GM12801 (cell line): ENCODE measurements around the gene NOTCH1.

ENCODE experiments used
- TF ChIP-seq, protein P1 (sequence below): IDR thresholded peaks from one replicate; pipeline ENCODE4 v1.5.1; 2011; ENCODE audit warnings: control low read depth; ENCODE audit not compliant: insufficient read length; ENCODE audit errors: extremely low read depth

NOTCH1 gene

DNA sequence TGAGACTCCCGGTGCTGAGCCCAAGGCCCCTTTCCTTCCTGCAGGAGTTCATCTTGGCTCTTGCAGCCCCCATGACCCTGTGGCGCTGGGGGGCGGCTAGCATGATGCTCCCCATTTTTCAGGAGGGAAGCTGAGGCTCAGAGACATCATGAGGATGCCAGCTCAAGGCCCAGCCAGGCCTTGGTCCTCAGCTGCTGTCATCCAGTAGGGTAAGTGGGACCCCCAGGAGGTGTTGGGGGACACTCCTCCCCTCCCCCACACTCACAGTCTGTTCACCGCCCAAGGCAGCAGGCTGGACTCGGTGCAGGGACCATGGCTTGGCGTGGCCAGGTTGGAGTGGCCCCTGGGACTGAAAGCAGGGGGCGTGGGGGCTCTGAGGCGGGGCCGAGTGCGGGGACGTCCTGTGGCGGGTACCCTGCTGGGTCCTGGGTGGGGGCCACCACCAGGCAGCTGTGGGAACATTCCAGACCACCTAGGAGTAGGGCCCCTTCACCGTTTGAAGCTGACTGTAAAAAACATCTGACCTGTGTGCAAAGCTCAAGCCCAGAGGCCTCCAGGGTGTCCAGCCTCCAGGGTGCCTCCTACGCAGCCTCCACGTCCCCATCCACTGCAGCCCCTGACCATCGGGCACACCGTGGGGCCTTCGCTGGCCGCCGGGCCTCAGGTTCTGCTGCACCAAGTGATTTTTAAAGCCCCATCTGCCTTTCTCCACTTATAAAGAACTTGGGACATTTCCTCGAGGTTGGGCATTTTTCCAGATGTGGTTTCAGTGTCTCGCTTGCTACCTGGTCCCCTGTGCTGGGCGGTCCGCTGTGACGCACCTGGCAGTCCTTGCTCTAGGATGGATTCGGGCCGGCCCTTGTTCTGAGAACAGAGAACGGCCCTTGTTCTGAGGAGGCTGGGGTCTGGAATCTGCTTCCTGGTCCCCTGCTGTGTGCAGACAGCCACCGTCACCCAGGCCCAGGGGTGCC is 3.4 kb upstream of the NOTCH1 start:
- TF ChIP-seq, protein P1, sequence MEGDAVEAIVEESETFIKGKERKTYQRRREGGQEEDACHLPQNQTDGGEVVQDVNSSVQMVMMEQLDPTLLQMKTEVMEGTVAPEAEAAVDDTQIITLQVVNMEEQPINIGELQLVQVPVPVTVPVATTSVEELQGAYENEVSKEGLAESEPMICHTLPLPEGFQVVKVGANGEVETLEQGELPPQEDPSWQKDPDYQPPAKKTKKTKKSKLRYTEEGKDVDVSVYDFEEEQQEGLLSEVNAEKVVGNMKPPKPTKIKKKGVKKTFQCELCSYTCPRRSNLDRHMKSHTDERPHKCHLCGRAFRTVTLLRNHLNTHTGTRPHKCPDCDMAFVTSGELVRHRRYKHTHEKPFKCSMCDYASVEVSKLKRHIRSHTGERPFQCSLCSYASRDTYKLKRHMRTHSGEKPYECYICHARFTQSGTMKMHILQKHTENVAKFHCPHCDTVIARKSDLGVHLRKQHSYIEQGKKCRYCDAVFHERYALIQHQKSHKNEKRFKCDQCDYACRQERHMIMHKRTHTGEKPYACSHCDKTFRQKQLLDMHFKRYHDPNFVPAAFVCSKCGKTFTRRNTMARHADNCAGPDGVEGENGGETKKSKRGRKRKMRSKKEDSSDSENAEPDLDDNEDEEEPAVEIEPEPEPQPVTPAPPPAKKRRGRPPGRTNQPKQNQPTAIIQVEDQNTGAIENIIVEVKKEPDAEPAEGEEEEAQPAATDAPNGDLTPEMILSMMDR: no peak

DNA sequence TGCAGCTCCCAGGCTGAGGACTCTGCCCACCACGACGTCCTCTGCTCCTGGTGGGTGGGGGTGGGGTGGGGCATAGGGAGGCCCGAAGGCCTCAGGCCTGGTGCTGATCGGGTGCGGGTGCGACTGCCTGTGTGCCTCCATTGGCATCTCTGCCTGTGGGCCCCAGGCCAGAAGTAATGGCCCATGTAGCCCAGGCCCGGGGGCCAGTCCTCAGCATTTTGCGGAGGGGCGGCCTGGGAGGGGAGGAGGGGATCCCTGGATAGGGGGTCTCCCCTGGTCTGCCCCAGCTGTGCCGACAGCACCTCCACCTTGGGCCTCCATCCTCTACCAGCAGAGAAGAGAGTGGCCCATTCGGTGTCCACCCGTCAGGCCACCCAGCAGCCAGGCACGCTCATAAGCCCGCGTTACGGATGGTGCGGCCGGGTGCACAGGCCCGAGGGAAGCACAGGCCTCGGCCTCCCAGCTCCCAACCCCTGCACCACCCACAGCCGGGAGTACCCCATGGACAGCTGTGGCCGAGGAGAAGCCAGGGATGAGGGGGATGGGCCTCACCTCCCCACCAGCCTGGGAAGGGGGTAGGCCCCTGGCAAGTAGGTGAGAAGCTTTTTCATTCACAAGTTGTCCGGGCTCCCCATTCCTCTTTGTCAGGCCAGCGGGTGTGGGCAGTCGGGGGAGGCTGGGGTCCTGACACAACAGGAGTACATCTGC is 1.8 kb upstream of the NOTCH1 start:
- TF ChIP-seq, protein P1: no peak

DNA sequence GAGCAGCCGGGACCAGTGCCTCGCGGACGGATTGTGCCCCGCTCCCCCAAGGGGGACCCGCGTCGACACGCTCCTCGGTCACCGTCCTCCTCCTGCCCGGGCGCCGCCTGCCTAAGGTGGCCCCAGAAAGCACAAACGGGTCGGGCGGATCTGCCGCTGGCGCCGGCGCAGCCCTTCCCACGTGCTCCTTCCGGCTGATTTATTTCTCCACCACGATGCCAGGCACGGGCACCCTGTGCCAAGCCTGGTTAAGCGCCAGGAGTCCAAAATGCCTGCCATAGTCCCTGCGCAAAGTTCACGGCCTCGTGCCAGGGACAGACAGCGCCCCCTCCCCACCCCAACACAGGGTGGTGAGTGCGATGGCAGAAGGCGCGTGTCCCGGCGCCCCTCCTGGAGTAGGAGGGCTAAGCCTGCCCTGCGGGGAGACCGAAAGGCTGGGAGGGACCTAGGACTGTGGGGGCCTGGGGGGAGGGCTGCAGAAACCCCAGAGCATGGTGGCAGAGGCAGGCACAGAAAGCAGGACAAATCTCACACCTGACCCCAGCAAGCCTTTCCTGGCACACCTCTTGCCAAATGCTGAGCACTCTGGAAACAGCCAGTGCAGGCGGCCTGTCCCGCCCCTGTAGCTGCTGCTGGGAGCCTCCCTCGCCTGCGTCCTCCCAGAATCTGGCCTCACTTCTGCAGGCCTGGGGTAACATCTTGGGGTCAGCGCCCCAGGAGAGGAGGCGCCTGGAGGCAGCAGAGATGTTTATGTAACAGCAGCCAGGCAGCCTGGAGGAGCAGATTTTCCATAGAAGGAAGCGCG is 1.1 kb upstream of the NOTCH1 start:
- TF ChIP-seq, protein P1: no peak

DNA sequence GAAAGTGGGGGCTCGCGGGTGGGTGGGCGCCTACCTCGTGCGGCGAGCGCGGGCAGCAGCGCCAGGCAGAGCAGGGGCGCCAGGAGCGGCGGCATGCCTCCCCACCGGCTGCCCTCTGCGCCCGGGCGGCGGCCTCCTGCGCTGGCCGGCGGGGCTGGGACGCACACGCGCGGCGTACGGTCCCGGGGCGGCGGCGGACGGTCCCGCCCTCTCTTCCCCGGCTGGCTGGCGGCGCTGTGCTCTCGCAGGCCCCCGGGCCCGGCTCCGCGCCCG is 220 bp downstream of the NOTCH1 start:
- TF ChIP-seq, protein P1: no peak

GRCh38 chr9:136544964-136545691 is 720 bp downstream of the NOTCH1 start:
- TF ChIP-seq, protein P1: no peak

GRCh38 chr9:136544548-136544963 is 1.3 kb downstream of the NOTCH1 start:
- TF ChIP-seq, protein P1: no peak
